ENCODE results near the gene MAPK4.
"Not testable (repeated sequence)": the region's sequence is repeated elsewhere in the genome, so short reads cannot be mapped to it uniquely, and the experiment has no call there.

Gene MAPK4

DNA sequence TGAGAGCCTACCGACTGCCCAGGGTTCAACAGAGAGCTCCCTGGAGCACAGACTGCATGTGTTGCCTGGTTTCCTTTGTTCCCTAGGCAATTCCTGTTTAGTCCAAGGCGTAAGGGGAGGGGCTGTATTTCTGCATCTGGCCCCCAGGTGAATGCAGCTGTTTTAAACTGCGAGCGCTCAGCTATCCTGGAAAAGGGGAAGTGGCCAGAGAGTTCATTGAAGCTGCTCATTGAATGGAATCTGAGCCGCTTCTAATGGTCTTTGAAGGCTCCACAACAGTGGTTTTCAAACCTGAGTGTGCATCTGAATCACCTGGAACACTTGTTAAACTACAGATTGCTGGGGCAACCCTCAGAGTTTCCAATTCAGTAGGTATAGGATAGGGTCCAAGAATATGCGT, 18.1 kb downstream of the MAPK4 start:
- no peak for ATAC-seq

DNA sequence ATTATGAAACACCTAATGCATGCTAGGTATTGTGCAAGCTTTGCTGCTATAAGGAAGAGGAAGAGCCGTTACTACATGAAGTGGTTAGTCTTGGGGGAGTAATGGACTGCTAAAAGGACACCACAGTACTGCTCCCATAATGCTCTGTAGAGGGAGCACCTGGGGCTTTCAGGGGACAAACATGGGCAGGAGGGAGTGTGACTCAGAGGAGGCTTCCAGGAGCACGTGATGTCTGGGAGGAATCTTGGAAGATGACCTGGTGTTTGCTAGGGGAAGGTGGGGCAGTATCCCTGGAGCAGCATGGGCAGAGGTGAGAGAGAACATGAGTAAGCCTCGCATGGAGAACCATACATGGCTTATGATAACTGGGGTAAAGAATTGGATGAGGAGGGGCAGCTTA, 18.8 kb downstream of the MAPK4 start:
- no peak for ATAC-seq

DNA sequence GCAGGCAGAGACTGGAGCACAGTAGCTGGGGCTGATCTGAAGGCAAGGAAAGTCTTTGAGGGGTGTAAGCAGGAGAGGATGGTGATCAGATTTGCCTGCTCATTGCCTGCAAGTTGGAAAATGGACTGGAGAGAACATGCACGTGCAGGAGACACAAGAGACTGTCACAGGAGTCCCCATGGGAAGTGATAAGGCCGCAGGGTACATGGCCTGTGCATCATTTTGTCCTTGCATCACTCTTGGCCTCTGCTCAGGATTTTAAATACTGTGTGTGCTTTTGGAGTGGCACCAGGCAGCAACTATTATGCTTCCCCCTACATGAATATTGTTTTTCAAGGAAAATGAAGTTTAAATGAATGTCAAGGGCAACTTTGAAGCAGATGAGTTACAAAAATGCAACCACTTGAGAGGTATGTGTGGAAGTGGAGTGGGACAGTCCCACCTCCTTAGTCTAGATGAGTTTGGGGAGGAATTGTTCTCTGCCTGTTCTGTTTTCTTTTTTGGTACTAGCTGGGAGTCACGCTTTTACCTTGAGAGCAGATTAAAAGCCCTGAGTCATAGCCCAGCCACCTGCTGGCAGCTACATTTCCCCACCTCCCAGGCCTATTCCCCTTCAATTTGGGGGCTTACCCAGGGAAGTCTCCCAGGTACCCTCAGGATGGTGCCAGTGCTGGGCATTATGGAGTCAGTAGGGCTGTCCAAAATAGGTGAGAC, 19.3 kb downstream of the MAPK4 start:
- no peak for ATAC-seq

DNA sequence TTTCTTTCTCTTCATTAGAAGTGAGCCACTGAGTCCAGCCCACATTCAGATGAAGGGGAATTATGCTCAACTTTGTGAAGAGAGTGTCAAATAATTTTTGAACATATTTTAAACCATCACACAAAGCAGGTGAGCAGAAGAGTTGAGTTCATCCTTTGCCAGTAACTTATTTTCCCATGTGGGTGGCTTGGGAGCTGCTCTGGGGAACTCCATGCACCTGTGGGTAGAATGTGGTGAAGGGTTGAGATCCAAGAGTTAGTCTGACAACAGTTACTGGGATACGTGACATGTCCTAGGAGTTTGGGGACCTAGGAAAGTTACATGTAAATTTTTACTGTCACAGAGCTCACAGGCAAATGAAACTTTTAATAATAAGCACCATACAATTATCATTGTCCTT, 21.6 kb downstream of the MAPK4 start:
- no peak for ATAC-seq

DNA sequence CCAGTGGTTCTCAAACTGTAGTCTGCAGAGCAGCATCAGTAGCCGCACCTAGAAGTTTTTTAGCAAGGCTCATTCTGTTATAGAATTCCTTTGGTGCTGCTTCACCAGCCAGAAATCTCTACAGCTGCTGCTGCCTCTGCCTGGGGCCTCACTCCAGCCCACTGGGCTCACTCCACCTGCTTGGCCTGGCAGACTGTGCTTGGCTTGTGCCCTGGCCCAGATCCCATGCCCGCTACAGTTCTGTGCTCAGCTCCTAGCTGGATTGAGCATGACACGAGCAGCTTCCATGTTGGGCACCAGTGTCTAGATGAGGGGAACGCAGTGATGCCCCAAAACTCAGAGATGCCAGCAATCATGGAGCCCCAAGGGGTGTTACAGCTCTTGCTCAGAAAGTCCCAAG, 22.6 kb downstream of the MAPK4 start:
- no peak for ATAC-seq

DNA sequence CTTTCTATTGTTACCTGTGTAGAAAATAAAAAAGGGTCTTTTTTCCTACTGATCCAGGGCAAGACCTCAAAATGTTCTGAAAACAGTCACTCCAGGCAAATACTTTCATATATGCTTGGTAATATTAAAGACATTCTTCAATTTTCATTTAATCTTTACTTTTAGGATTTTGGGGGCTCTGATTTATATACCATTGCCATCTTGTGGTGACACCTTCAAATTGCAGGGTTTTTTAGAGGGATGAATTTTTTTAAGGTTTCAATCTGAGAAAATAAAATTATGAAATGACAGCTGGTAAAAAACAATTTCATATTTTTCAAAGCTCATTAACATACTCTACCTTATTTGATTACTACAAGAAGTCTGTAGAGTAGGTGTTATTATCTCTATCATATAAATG, 26.8 kb downstream of the MAPK4 start:
- ATAC-seq: no peak

DNA sequence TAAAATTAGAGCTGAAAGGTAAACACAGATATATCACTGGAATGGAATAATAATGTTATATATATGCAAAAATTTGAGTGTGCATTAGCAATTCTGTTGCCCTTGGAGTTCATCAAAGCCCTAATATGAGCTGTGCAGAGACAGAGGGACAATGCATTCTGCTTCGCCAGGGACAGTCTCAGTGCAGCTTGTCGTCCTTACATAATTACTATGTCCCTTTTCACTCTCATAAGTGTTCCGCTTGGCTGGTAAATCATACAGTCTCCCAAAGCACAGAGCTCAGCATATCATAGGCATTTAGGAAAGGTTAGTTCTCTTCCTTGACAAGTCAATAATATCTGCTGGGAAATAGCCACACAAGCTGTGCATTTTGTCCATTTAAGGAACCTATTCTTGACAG, 30.7 kb downstream of the MAPK4 start:
- no peak for ATAC-seq

DNA sequence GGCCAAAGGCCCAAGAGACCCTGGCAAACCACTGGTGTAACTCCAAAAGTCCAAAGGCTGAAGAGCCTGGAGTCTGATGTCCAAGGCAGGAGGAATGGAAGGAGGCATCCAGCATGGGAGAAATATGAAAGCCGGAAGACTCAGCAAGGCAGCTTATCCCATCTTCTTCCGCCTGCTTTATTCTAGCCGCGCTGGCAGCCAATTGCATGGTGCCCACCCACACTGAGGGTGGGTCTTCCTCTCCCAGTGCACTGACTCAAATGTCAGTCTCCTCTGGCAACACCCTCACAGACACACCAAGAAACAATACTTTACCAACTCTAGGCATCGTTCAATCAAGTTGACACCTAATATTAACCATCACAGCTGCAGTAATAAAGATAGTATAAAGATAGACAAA, 34.1 kb downstream of the MAPK4 start:
- no peak for ATAC-seq

DNA sequence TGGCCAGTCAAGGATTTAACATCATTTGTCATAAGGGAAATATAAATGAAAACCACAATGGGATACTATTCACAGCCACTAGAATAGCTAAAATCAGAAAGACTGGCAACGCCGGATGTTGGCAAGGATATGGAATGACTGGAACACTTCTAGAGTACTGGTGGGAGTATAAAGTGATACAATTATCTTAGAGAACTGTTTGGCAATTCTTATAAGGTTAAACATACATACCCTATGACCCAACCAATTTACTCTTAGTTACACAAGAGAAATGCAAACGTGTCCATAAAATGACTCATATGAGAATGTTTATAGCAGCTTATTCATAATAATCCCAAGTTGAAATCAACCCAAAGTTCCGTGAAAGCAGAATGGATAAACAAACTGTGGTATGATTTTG, 35.1 kb downstream of the MAPK4 start:
- no peak for ATAC-seq

DNA sequence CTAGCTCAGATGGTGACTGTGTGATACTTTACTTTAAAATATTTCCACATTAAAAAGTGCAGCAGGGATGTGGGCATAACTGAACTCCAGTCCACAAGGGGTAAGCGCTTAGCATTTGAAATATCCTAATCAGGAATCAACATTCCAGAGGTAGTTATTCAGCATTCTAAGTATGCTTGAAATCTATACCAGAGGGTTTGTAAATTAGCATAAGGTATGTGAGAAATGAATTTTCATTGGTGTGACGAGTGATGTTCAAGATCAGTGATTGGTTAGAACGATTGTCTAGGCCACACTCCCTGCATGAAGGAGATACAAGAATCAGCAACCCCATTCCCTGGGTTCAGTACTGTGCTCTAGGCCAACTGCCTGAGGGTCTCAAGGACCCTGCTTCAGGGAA, 42.6 kb downstream of the MAPK4 start:
- no peak for ATAC-seq

DNA sequence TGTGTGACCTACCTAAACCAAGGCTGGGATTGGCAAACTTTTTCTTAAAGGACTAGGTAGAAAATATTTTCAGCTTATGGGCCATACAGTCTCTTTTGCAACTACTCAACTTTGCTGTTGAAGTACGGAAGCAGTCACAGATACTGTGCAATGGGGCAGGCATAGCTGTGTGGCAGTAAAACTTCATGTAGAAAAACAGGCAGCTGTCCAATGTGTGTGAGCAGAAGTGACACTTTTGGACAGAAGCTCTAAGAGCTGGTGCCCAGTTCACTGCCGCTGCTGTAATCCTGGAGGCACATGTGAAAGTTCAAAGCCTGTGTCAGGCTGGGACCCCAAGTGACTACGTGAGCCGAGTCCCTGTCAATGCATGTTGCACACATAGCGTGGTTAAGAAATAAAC, 46.7 kb downstream of the MAPK4 start:
- no peak for ATAC-seq

DNA sequence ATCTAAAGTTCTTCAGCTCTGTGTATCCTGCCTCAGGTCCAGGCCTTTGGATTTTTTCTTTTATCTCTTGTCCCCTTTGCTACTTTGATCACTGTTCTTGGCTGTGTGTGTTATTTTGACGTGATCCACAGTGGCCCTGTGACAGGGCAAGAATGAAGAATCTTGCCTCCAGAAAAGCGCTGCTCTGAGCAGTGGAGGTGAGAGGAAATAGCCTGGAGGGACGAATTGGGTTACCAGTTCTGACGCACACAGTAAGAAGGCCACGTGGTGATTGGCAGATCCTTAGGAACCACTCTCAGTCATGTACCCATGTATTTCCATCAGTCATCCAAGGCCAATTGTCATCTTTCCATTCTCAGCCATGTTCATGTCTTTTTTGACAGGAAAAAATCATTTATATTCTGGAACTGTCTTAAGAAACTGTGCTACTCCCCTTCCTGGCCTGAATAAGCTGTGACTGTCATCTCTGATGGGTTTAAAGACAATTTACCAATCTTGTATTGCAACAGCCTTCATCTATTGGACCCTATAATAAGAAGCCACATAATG, 47.6 kb downstream of the MAPK4 start:
- ATAC-seq: no peak

DNA sequence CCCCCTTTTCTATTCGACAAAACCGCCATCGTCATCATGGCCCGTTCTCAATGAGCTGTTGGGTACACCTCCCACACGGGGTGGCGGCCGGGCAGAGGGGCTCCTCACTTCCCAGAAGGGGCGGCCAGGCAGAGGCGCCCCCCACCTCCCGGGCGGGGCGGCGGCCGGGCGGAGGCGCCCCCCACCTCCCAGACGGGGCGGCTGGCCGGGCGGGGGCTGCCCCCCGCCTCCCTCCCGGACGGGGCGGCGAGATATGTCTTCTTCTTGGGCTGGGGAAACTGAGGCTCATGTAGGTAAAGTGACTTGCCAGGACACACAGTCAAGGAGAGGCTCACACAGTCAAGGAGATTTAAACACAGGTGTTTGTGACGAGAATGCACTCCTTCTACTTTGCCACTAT, 49.3 kb downstream of the MAPK4 start:
- ATAC-seq: not testable (repeated sequence)

DNA sequence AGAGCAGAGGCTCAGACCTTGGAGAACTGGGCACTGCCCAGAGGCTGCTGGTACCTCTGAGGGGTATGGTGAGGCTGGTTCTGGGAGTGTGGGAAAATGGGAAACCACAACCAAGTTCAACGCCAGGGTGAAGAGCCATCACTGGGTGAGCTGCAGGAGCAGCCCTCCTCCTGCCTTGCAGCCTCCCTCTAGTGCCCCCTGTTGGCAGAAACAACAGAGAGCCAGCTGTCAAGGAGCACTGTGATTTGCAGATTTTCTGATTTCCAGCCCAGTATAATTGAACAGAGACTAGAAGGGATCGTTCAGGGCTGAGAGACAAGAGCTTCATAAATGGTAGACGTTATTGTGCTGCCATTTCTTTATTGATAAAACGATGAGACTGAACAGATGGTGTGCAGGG, 50.5 kb downstream of the MAPK4 start:
- no peak for ATAC-seq

DNA sequence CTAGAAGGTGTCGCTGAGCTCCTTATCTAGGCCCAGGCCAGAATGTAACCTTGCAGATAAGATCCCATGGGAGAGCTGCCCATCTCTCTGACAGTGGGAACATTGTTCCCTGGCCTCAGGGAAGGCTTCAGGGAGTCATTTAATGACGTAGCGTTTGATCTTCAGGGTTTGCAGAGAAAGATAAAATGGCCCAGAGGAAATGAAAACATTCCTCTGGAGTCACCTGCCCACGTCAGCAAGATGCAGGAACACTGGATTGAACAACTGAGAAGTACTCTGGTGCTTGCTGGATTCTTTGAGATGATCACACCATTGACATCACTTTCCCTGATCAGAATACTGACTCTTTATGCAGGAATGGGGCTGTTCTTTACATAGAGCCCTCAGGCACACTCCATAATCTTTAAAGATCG, 51.6 kb downstream of the MAPK4 start:
- ATAC-seq: no peak

DNA sequence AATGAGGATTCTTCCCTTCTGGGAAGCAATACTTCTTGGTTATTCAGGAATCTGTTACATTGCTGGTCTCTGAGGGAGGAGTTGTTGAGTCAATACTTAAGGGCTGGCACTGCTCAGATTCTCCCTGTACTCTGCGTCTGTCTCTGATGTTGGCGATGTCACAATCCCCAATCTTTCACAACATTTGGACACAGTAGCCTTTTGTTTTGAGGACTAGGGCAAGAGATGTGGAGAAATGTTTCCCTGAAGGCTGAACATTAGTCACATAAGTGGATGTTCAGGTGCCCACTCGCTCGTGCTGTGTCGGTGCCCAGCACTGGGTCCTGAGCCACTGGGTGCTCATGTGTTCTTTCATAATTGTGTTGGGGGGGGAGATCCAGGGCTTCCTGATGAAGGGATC, 55.0 kb downstream of the MAPK4 start:
- no peak for ATAC-seq

DNA sequence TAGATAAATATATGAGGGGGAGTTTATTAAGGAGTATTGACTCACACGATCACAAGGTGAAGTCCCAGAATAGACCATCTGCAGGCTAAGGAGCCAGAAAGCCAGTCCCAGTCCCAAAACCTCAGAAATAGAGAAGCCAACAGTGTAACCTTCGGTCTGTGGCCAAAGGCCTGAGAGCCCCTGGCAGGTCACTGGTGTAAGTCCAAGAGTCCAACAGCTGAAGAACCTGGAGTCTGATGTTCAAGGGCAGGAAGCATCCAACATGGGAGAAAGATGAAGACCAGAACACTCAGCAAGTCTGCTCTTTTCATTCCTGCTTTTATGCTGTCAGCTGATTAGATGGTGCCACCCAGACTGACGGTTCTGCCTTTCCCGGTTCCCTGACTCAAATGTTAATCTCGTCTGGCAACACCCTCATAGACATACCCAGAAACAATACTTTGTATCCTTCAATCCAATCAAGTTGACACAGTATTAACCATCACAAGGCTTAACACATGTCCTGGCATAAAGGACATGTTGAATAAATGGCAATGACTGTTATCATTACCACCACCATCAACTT, 56.7 kb downstream of the MAPK4 start:
- ATAC-seq: no peak

DNA sequence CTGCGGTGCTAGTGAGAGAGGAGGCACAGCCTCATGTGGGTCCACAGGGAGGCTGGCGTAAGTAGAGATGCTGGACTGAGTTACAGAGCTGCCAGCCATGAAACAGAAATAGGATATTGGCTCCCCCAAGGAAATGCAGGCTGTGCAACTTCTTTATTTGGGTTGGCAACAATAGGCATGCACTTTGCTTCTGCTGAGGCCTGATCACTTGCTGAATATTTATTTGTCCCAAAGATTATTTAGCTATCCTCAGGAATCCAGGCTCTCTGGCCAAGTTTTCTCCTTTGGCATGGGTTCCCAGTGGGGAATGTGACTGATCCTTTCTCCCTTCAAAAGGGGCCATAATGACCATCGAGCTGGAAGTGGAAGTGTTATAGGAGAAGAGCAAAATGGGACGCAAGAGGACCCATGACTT, 60.0 kb downstream of the MAPK4 start:
- no peak for ATAC-seq

DNA sequence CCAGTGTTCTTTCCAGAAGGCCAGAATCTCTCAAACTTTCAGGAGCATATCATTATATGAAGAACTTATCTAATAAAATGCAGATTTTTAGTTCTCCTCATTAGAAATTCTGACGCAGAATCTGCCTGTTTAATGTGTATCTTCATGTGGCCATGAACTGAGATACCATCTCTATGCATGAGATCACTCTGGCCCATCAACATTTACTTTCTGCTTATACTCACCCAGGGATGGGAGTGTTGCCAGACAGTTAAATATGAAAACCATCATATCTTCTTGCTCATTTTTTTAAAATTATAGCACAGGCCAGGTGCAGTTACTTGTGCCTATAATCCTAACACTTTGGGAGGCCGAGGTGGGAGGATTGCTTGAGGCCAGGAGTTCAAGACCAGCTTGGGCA, 60.4 kb downstream of the MAPK4 start:
- no peak for ATAC-seq

DNA sequence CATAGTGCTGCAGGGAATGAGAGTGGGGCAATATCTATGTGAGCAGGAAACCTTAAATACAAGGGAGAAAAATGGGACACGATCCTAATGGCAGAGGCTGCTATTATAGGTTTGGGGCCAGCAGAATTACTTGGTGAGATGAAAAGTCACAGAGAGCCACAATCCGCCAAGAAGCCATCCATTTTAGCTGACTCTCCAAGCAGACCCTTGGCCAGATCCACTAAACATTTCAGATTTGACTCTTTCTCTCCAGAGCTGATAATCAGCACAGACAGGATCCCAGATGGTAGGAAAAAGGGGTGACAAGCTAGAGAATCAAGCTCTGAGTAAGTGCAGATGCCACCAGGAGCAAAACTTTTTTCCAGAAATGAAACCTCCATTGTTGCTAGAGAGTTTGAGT, 61.5 kb downstream of the MAPK4 start:
- no peak for ATAC-seq

DNA sequence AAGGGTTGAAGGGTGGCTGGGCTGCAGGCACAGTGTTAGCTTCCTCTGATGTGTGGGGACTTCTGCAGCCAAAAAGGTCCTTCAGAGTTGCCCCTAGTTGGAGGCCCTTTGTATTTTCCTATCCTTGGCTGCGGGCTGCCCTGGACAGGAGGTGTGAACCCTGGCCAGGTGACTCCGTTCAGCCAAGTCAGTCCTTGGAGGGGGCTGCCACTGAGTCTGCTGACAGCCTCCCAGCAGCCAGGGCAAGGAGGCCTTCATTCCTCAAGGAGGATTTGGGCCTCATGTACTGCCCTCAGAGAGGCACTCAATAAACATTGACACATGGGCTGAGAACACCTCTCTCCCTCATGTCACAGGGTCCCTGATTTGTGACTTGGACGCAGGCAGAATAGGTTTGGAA, 62.4 kb downstream of the MAPK4 start:
- no peak for ATAC-seq

DNA sequence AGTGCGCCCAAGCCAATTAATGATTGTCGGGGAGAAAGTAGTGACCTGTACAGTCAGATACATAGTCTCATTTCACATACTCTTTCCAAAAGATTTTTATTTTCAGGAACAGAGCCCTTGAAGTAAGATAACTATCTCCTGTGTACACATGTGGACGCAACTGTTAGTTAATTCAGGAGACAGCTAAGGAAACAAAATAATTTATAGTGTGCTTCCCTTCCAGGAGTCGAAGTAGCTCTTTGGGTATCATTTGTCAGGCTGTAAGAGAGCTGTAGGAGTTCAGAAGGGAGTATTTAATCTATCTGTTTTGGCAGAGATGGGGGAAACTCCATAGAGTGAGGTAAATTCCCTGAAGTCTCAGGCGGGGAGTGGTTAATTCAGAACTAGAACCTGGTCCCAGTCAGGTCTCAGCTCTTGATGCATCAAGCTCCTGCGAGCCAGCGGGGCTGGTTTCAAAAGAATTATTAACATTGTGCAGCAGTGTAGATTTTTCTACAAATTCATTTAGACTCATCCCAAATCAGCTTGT, 63.0 kb downstream of the MAPK4 start:
- no peak for ATAC-seq

DNA sequence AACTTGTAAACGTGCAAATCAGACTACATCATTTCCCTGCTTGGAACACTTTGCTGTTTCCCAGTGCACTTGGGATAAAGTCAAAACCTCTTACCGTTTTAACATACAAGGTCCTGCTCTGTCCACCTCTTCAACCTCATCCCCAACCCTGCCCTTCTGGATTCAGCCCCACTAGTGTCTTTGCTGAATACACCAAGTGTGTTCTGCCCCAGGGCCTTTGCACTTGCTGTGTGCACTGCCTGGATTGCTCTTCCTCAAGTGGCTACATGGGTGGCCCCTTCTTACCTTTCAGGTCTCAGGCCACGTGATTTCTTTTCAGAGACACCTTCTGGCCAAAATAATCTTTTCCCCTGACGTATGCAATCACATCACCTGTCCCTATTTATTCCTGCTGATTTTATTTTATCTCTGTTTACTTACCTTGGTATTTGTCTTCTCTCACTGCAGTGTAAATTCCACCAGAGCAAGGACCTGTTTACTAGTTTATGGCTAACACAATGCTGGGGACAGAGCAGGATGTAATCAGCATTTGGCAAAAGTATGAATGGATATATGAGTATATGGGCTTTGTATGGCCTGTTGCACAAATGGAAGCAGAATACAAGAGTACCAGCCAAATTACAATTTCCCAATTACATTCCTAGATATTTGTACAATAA, 63.9 kb downstream of the MAPK4 start:
- no peak for ATAC-seq

DNA sequence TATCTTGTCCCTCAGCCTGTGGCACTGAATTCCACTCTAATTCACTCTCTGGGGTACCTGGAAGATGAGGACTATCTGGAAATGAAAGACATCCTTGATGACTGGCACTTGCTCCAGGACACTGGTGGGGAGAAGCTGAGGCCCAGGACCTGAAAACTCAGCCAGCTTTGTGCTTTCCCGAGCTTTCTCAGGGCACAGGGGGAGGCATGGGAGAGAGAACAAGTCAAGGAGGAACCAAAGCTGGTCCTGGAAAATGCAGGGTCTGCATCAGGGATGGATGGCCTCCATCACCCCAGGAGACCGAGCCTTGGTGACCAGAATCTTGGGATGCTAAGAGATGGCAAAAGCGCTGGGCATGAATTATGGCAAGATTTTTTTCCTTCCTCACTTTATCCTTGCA, 65.1 kb downstream of the MAPK4 start:
- no peak for ATAC-seq

All from activated CD4-positive, CD25-positive, alpha-beta regulatory T cell treated with anti-CD3 and anti-CD28 coated beads, Interleukin-2, amount 50 U/mL, for 24 hours (primary cell).